IMR-90 (cell line): ENCODE measurements around the gene PITHD1. TPM values are rescaled to one million over a fixed set of nuclear protein-coding genes. Genes with fewer than 3 reads are reported as not detected.

Experiments used
- ATAC-seq: fragments of 200-7000 bp; cut with Tn5 transposase; 2 replicates; pipeline ENCODE4 v1.9.1; 2020; ENCODE audit warnings: low read depth, mild to moderate bottlenecking, moderate library complexity
- BruUV-seq: library from RNA; stranded (reverse); fragments of 400-500 nt; replicated peaks from 2 replicates; lab custom pipeline; 2021; lab: Mats Ljungman, UMichigan
- CTCF ChIA-PET: fragments of 300-600 bp; formaldehyde crosslinking; extraction: SDS; loops from one replicate; lab custom pipeline; 2021; ENCODE audit warnings: antibody characterized with exemption; lab: Yijun Ruan, JAX
- POLR2A ChIA-PET: fragments of 300-600 bp; sonication (Branson Sonifier 250); formaldehyde crosslinking; loops from one replicate; lab custom pipeline; 2022; ENCODE audit warnings: antibody characterized with exemption; ENCODE audit not compliant: unreplicated experiment; lab: Charles Lee
- DNase-seq: peaks from one replicate; pipeline ENCODE4 v3.0.0; 2013
- H2AFZ ChIP-seq: replicated peaks from 2 replicates; pipeline ENCODE3; 2013; ENCODE audit warnings: low read length, mild to moderate bottlenecking; ENCODE audit not compliant: poor library complexity
- H2AK5ac ChIP-seq: 2 replicates; pipeline ENCODE4 v1.6.1; 2013; ENCODE audit warnings: low read depth, low read length, inconsistent platforms
- H2AK9ac ChIP-seq: replicated peaks from 2 replicates; pipeline ENCODE3; 2013; ENCODE audit warnings: mild to moderate bottlenecking, low read depth, low read length, moderate library complexity; ENCODE audit not compliant: poor library complexity
- H2BK120ac ChIP-seq: 2 replicates; pipeline ENCODE4 v1.6.1; 2013; ENCODE audit warnings: low read depth, low read length, inconsistent platforms
- H2BK15ac ChIP-seq: 3 replicates; pipeline ENCODE4 v1.6.1; 2013; ENCODE audit warnings: low read depth, low read length, inconsistent platforms
- H2BK20ac ChIP-seq: 2 replicates; pipeline ENCODE4 v1.6.1; 2013; ENCODE audit warnings: low read depth, mild to moderate bottlenecking, inconsistent platforms, low read length, moderate library complexity
- H2BK5ac ChIP-seq: 2 replicates; pipeline ENCODE4 v1.6.1; 2013; ENCODE audit warnings: mild to moderate bottlenecking, low read depth, low read length, inconsistent platforms; ENCODE audit not compliant: poor library complexity, severe bottlenecking
- H3K14ac ChIP-seq: replicated peaks from 2 replicates; pipeline ENCODE4 v1.6.1; 2013; ENCODE audit warnings: low read depth, low read length, inconsistent platforms
- H3K18ac ChIP-seq: 2 replicates; pipeline ENCODE4 v1.6.1; 2013; ENCODE audit warnings: low read depth, low read length, control low read depth
- H3K23ac ChIP-seq: 2 replicates; pipeline ENCODE4 v1.6.1; 2013; ENCODE audit warnings: low read depth, low read length, inconsistent platforms
- H3K27ac ChIP-seq: 2 replicates; pipeline ENCODE4 v1.5.1; 2013; ENCODE audit warnings: mild to moderate bottlenecking, control low read depth, low read length; ENCODE audit not compliant: insufficient read depth
- H3K27me3 ChIP-seq: 2 replicates; pipeline ENCODE4 v1.6.1; 2013; ENCODE audit warnings: low read length; ENCODE audit not compliant: control insufficient read depth, insufficient read depth
- H3K36me3 ChIP-seq: 2 replicates; pipeline ENCODE4 v1.6.1; 2013; ENCODE audit warnings: low read length, mixed read lengths; ENCODE audit not compliant: control insufficient read depth, insufficient read depth
- H3K4ac ChIP-seq: 2 replicates; pipeline ENCODE4 v1.6.1; 2013; ENCODE audit warnings: low read depth, low read length, inconsistent platforms
- H3K4me1 ChIP-seq: 2 replicates; pipeline ENCODE4 v1.6.1; 2013; ENCODE audit warnings: low read length, mixed read lengths; ENCODE audit not compliant: control insufficient read depth, insufficient read depth
- H3K4me2 ChIP-seq: 2 replicates; pipeline ENCODE4 v1.6.1; 2013; ENCODE audit warnings: low read depth, mild to moderate bottlenecking, control low read depth, low read length, moderate library complexity
- H3K4me3 ChIP-seq: 2 replicates; pipeline ENCODE4 v1.5.1; 2013; ENCODE audit warnings: low read depth, mild to moderate bottlenecking, control low read depth, low read length, moderate library complexity; ENCODE audit not compliant: insufficient read depth
- H3K56ac ChIP-seq: 2 replicates; pipeline ENCODE4 v1.6.1; 2013; ENCODE audit warnings: low read length, inconsistent platforms; ENCODE audit not compliant: insufficient read depth; ENCODE audit errors: extremely low read depth
- H3K79me1 ChIP-seq, 2 experiments: 2 replicates each; pipeline ENCODE4 v1.6.1; 2013; ENCODE audit warnings: low read length in 2 of 2, inconsistent platforms in 1 of 2, low read depth in 1 of 2
- H3K9ac ChIP-seq: 2 replicates; pipeline ENCODE4 v1.6.1; 2013; ENCODE audit warnings: low read depth, low read length, control low read depth
- H3K9me1 ChIP-seq: 2 replicates; pipeline ENCODE4 v1.6.1; 2013; ENCODE audit warnings: low read length, inconsistent platforms; ENCODE audit not compliant: insufficient read depth
- H3K9me3 ChIP-seq: 2 replicates; pipeline ENCODE4 v1.6.1; 2013; ENCODE audit warnings: low read length; ENCODE audit not compliant: control insufficient read depth, insufficient read depth
- H4K20me1 ChIP-seq: 2 replicates; pipeline ENCODE4 v1.6.1; 2013; ENCODE audit warnings: low read length, inconsistent platforms; ENCODE audit not compliant: insufficient read depth
- H4K5ac ChIP-seq: 2 replicates; pipeline ENCODE4 v1.6.1; 2013; ENCODE audit warnings: mild to moderate bottlenecking, low read depth, low read length, control low read depth
- H4K8ac ChIP-seq, 2 experiments: 2 replicates each; pipeline ENCODE4 v1.6.1; 2013; ENCODE audit warnings: low read depth in 2 of 2, low read length in 2 of 2, control low read depth in 1 of 2, inconsistent platforms in 1 of 2
- H4K91ac ChIP-seq: 2 replicates; pipeline ENCODE4 v1.6.1; 2013; ENCODE audit warnings: low read depth, low read length, inconsistent platforms; ENCODE audit not compliant: insufficient read depth
- CEBPB ChIP-seq: IDR thresholded peaks from 2 replicates; pipeline ENCODE4 v1.6.1; 2012; ENCODE audit warnings: low read depth, low read length, improper control_type of control experiment
- CHD1 ChIP-seq: IDR thresholded peaks from 2 replicates; pipeline ENCODE4 v1.6.1; 2012; ENCODE audit warnings: low read depth, low read length, improper control_type of control experiment
- CTCF ChIP-seq: conservative IDR thresholded peaks from 2 replicates; pipeline ENCODE4 v1.5.1; 2012; ENCODE audit warnings: mild to moderate bottlenecking, low read depth, low read length, improper control_type of control experiment
- ELK1 ChIP-seq: fragments of 150-350 bp; IDR thresholded peaks from 2 replicates; pipeline ENCODE4 v1.6.1; 2016; ENCODE audit warnings: low read depth, mild to moderate bottlenecking, low read length, moderate library complexity, borderline replicate concordance
- FOS ChIP-seq: fragments of 150-350 bp; IDR thresholded peaks from 2 replicates; pipeline ENCODE4 v1.6.1; 2016; ENCODE audit warnings: low read depth, low read length
- MAFK ChIP-seq: IDR thresholded peaks from 2 replicates; pipeline ENCODE4 v1.6.1; 2012; ENCODE audit warnings: low read depth, low read length, improper control_type of control experiment
- MAZ ChIP-seq: IDR thresholded peaks from 2 replicates; pipeline ENCODE4 v1.6.1; 2012; ENCODE audit warnings: low read depth, mild to moderate bottlenecking, low read length, improper control_type of control experiment, moderate library complexity, borderline replicate concordance
- MXI1 ChIP-seq: IDR thresholded peaks from 2 replicates; pipeline ENCODE4 v1.6.1; 2012; ENCODE audit warnings: low read depth, mild to moderate bottlenecking, low read length, moderate library complexity, borderline replicate concordance
- NFE2L2 ChIP-seq: fragments of 150-350 bp; IDR thresholded peaks from 2 replicates; pipeline ENCODE4 v1.6.1; 2016; ENCODE audit warnings: low read depth, mild to moderate bottlenecking, low read length
- POLR2A ChIP-seq: IDR thresholded peaks from 2 replicates; pipeline ENCODE4 v1.6.1; 2012; ENCODE audit warnings: mild to moderate bottlenecking, low read depth, low read length
- RAD21 ChIP-seq: IDR thresholded peaks from 2 replicates; pipeline ENCODE4 v1.6.1; 2012; ENCODE audit warnings: low read length, improper control_type of control experiment
- RCOR1 ChIP-seq: IDR thresholded peaks from 2 replicates; pipeline ENCODE4 v1.6.1; 2012; ENCODE audit warnings: mild to moderate bottlenecking, low read length, improper control_type of control experiment; ENCODE audit not compliant: insufficient replicate concordance
- SMC3 ChIP-seq: fragments of 150-350 bp; IDR thresholded peaks from 2 replicates; pipeline ENCODE4 v1.6.1; 2016; ENCODE audit warnings: low read depth, mild to moderate bottlenecking, antibody characterized with exemption, low read length, moderate library complexity
- USF2 ChIP-seq: fragments of 150-350 bp; IDR thresholded peaks from 2 replicates; pipeline ENCODE4 v1.6.1; 2017; ENCODE audit warnings: mild to moderate bottlenecking, antibody characterized with exemption, low read length, low read depth
- WGBS, 2 experiments: methylation state at CpG; one replicate each; pipeline versions ENCODE4 v1.1.5 to v1.1.7; 2013; ENCODE audit warnings: missing lambda C conversion rate in 2 of 2; ENCODE audit not compliant: insufficient read length in 1 of 2; ENCODE audit errors: extremely low coverage in 2 of 2; 5-methylcytosine and 5-hydroxymethylcytosine counted together
- dilution Hi-C: fragments of 300-500 bp; cut with HindIII; formaldehyde crosslinking; loops from one replicate; pipeline ENCODE4 v1.14.3; 2018; ENCODE audit warnings: low sequenced_read_pairs; ENCODE audit not compliant: unreplicated experiment
- in situ Hi-C: fragments of 300-500 bp; cut with MboI; formaldehyde crosslinking; loops from 3 replicates; pipeline ENCODE4 v1.14.3; 2019; ENCODE audit warnings: low sequenced_read_pairs, inconsistent platforms, mixed read lengths
- intact Hi-C: fragments of 100-400 bp; cut with micrococcal nuclease; formaldehyde crosslinking; loops from 2 replicates; pipeline ENCODE4 v1.10.0; 2022
- polyA plus RNA-seq, 3 experiments: library from polyadenylated mRNA; depleted of rRNA; stranded (reverse); fragments of >200 nt; gene quantifications; 2 replicates each; pipeline ENCODE4 v1.2.3, GENCODE V29; 2012; ENCODE audit warnings: low replicate concordance in 1 of 3
- total RNA-seq: library from RNA; depleted of rRNA; stranded (reverse); fragments of >200 nt; gene quantifications from 2 replicates; pipeline ENCODE4 v1.2.3, GENCODE V29; 2012

The PITHD1 gene
- total and polyA plus RNA-seq, 2 of the 4 experiments (the other 2 are of a cell fraction) = 23.8 to 32.0 TPM

- Histone ChIP-seq H3K4me1 (peaks cover 7% of the 10 kb centered on the region; the same call in 1 of the 2 replicates), H3K27ac (no peak overlapping the region), H3K9me3 (no peaks in the 10 kb centered on the region), H4K5ac (no peak overlapping the region), H3K27me3 (no peaks in the 10 kb centered on the region), H3K56ac (no peak overlapping the region), H4K20me1 (0 out of 2 replicates have a peak, but pooled peaks cover 4% of the 10 kb centered on the region), H2BK20ac (no peak overlapping the region), H3K14ac (no peak overlapping the region), H3K23ac (no peak overlapping the region), H2BK120ac (no peak overlapping the region), H4K91ac (no peak overlapping the region), H3K79me1 (peaks cover 17 to 46% of the 10 kb centered on the region in 2 experiments), H2BK5ac (no peak overlapping the region), H3K18ac (no peak overlapping the region), H2AK9ac (no peak overlapping the region), H3K4me3 (no peak overlapping the region), H3K36me3 (peaks cover 28% of the 10 kb centered on the region), H3K4me2 (no peak overlapping the region), H3K9me1 (peaks cover 6% of the 10 kb centered on the region; the same call in 1 of the 2 replicates), H2AK5ac (no peak overlapping the region), H2BK15ac (no peak overlapping the region), H3K9ac (no peak overlapping the region), H3K4ac (no peak overlapping the region), H4K8ac (no peak overlapping the region), H2AFZ (no peak overlapping the region)
- intact Hi-C loops = no loop called here
- CTCF ChIA-PET = no interaction called here
- no TSS peak for BruUV-seq
- dilution Hi-C loops = no loop called here
- no peak for TF ChIP-seq RAD21
- TF ChIP-seq RCOR1 = no peak
- no peak for TF ChIP-seq CEBPB
- no peak for TF ChIP-seq MAZ
- TF ChIP-seq USF2 = no peak
- TF ChIP-seq MXI1 = no peak
- no peak for TF ChIP-seq CTCF
- no peak for TF ChIP-seq SMC3
- TF ChIP-seq MAFK = no peak
- TF ChIP-seq FOS = no peak
- TF ChIP-seq ELK1 = no peak
- no peak for TF ChIP-seq CHD1
- no peak for TF ChIP-seq NFE2L2
- TF ChIP-seq POLR2A = no peak
- in situ Hi-C loops = no loop called here
- no peak for ATAC-seq
- no peak for DNase-seq
- 100% methylated on average over 7 of the region's 20 CpGs; no CpG with 5 or more reads in 1 of the 2 experiments for WGBS, 2 experiments
- POLR2A ChIA-PET = no interaction called here
Observed at GRCh38 chr1:23797478-23798448, 19.5 kb downstream of the PITHD1 start.
